Measurements from ENCODE around the gene SAFB2. TPM values are rescaled to one million over a fixed set of nuclear protein-coding genes. Genes with fewer than 3 reads are reported as not detected.

Gene SAFB2
- total RNA-seq, 1 experiment from 2014 or later = 98.6 TPM

- no TSS peak for BruUV-seq (replicated peaks)
- Mint-ChIP-seq H3K36me3 (ENCODE audit: insufficient read depth, unreplicated experiment) (peaks cover 64% of the 10 kb centered on the region), H3K27me3 (ENCODE audit: insufficient read depth, unreplicated experiment) (no peaks in the 10 kb centered on the region), H3K9me3 (ENCODE audit: unreplicated experiment) (no peaks in the 10 kb centered on the region), H3K27ac (ENCODE audit: low read depth, unreplicated experiment) (peak overlapping the region; percentile 51), H3K4me1 (ENCODE audit: insufficient read depth, unreplicated experiment) (peaks cover 21% of the 10 kb centered on the region), H3K4me3 (ENCODE audit: unreplicated experiment) (no peak overlapping the region)
- intact Hi-C loops (cut with micrococcal nuclease) = no loop called here
- no peak for DNase-seq (ENCODE audit: unreplicated experiment)
- ChIA-PET POLR2A (no interaction called here), CTCF (no interaction called here)
- TF ChIP-seq, protein P1, sequence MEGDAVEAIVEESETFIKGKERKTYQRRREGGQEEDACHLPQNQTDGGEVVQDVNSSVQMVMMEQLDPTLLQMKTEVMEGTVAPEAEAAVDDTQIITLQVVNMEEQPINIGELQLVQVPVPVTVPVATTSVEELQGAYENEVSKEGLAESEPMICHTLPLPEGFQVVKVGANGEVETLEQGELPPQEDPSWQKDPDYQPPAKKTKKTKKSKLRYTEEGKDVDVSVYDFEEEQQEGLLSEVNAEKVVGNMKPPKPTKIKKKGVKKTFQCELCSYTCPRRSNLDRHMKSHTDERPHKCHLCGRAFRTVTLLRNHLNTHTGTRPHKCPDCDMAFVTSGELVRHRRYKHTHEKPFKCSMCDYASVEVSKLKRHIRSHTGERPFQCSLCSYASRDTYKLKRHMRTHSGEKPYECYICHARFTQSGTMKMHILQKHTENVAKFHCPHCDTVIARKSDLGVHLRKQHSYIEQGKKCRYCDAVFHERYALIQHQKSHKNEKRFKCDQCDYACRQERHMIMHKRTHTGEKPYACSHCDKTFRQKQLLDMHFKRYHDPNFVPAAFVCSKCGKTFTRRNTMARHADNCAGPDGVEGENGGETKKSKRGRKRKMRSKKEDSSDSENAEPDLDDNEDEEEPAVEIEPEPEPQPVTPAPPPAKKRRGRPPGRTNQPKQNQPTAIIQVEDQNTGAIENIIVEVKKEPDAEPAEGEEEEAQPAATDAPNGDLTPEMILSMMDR (IDR thresholded peaks at IDR 0.05; ENCODE audit: unreplicated experiment) = no peak
These were observed 9.7 kb upstream of the SAFB2 start for GRCh38 chr19:5632241-5632612.

DNA sequence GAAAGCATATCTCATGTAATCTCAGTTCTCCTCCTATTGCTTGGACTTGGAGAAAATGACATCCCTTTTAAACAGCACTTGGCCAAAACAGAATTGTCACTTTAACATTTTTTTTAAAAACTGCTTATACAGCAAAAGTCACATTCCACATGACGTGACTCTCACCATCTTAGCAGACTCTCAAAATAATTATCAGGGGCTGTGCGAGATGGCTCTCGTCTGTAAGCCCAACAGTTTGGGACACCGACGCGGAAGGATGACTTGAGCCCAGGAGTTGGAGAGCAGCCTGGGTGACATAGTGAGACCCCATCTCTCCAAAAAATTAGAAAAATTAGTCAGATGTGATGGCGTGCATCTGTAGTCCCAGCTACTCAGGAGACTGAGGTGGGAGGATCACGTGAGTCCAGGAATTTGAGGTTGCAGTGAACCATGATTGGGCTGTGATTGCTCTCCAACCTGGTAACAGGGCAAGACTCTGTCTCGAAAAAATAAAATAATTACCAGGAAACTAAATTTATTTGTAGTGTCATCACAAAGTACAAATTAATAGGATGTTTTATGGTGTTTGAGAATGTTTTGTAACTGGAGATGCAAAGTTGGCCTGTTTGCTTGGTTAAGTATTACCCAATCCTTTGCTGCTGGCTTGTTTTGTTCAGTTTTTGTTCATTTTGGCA lies 9.1 kb upstream of the SAFB2 start:
- Mint-ChIP-seq H3K9me3 (ENCODE audit: unreplicated experiment) (no peaks in the 10 kb centered on the region), H3K27ac (ENCODE audit: low read depth, unreplicated experiment) (peak overlapping the region; percentile 51), H3K36me3 (ENCODE audit: insufficient read depth, unreplicated experiment) (peaks cover 67% of the 10 kb centered on the region), H3K4me3 (ENCODE audit: unreplicated experiment) (no peak overlapping the region), H3K4me1 (ENCODE audit: insufficient read depth, unreplicated experiment) (peaks cover 21% of the 10 kb centered on the region), H3K27me3 (ENCODE audit: insufficient read depth, unreplicated experiment) (no peaks in the 10 kb centered on the region)
- DNase-seq (ENCODE audit: unreplicated experiment) = no peak
- TF ChIP-seq, protein P1 (IDR thresholded peaks at IDR 0.05; ENCODE audit: unreplicated experiment) = no peak
- BruUV-seq (replicated peaks) = no TSS peak
- intact Hi-C loops (cut with micrococcal nuclease) = no loop called here
- ChIA-PET POLR2A (no interaction called here), CTCF (no interaction called here)

DNA sequence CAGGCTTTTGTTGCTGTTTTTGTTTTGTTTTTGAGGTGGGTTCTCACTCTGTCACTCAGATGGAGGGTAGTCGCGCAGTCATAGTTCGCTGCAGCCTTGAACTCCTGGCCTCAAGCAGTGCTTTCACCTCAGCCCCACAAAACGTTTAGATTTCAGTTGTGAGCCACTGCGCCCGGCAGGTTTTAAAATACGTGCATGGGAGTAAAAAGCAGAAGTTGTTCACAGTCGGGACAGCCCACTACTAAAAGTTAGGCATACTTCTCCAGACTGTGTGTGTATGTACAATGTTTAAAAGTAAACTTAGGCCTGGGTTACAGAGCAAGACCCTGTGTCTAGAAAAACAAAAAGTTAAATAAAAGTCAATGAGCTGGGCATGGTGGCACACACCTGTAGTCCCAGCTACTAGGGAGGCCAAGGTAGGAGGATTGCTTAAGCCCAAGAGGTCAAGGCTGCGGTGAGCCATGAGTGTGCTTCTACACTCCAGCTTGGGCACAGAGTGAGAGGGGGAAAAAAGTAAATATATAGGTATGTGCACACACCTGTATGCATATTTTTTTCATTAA lies 6.4 kb upstream of the SAFB2 start:
- H3K4me1 Mint-ChIP-seq (ENCODE audit: insufficient read depth, unreplicated experiment) = peaks cover 39% of the 10 kb centered on the region
- H3K4me3 Mint-ChIP-seq (ENCODE audit: unreplicated experiment) = no peak overlapping the region
- intact Hi-C loops (cut with micrococcal nuclease) = no loop called here
- CTCF ChIA-PET = interaction anchor here (0.6 kb wide), 1 partner anchor 1537 kb away, joined by 4 read pairs; no protein-coding TSS in a partner anchor
- H3K36me3 Mint-ChIP-seq (ENCODE audit: insufficient read depth, unreplicated experiment) = peaks cover 74% of the 10 kb centered on the region
- no peak for DNase-seq (ENCODE audit: unreplicated experiment)
- TF ChIP-seq, protein P1 (IDR thresholded peaks at IDR 0.05; ENCODE audit: unreplicated experiment) = no peak
- no TSS peak for BruUV-seq (replicated peaks)
- POLR2A ChIA-PET = no interaction called here
- H3K9me3 Mint-ChIP-seq (ENCODE audit: unreplicated experiment) = no peaks in the 10 kb centered on the region
- H3K27me3 Mint-ChIP-seq (ENCODE audit: insufficient read depth, unreplicated experiment) = no peaks in the 10 kb centered on the region
- no peak overlapping the region for H3K27ac Mint-ChIP-seq (ENCODE audit: low read depth, unreplicated experiment)

- peaks cover 74% of the 10 kb centered on the region for H3K36me3 Mint-ChIP-seq (ENCODE audit: insufficient read depth, unreplicated experiment)
- ChIA-PET CTCF (no interaction called here), POLR2A (no interaction called here)
- no peak overlapping the region for H3K27ac Mint-ChIP-seq (ENCODE audit: low read depth, unreplicated experiment)
- intact Hi-C loops (cut with micrococcal nuclease) = no loop called here
- BruUV-seq (replicated peaks) = no TSS peak
- no peaks in the 10 kb centered on the region for H3K9me3 Mint-ChIP-seq (ENCODE audit: unreplicated experiment)
- TF ChIP-seq, protein P1 (IDR thresholded peaks at IDR 0.05; ENCODE audit: unreplicated experiment) = no peak
- H3K27me3 Mint-ChIP-seq (ENCODE audit: insufficient read depth, unreplicated experiment) = no peaks in the 10 kb centered on the region
- no peak overlapping the region for H3K4me3 Mint-ChIP-seq (ENCODE audit: unreplicated experiment)
- peaks cover 39% of the 10 kb centered on the region for H3K4me1 Mint-ChIP-seq (ENCODE audit: insufficient read depth, unreplicated experiment)
- DNase-seq (ENCODE audit: unreplicated experiment) = no peak
These were observed 5.9 kb upstream of the SAFB2 start for GRCh38 chr19:5628461-5628860.

Data from MCF 10A (cell line).